Keratinocyte (primary cell): ENCODE results near the gene CXCL5. TPM values are rescaled to one million over a fixed set of nuclear protein-coding genes. Genes with fewer than 3 reads are reported as not detected.

Source experiments
- DNase-seq: peaks from one replicate; pipeline ENCODE4 v3.0.0-alpha.2; 2011; ENCODE audit warnings: low read depth, missing footprints, low spot score
- FAIRE-seq: peaks from 2 replicates; lab custom pipeline; 2011; peaks lifted over from hg19 to GRCh38; lab: Jason Lieb, UNC
- H2AFZ ChIP-seq: 2 replicates; pipeline ENCODE4 v1.6.0; 2012; ENCODE audit warnings: low read length, control low read depth, inconsistent platforms; ENCODE audit not compliant: control insufficient read depth
- H3K27ac ChIP-seq: 2 replicates; pipeline ENCODE4 v1.5.1; 2011; ENCODE audit warnings: low read length; ENCODE audit not compliant: control insufficient read depth, insufficient read depth
- H3K27me3 ChIP-seq: 3 replicates; pipeline ENCODE4 v1.6.0; 2011; ENCODE audit warnings: low read length; ENCODE audit not compliant: control insufficient read depth, insufficient read depth; ENCODE audit errors: extremely low read depth
- H3K36me3 ChIP-seq, 2 experiments: 2 replicates in 1 of 2; 3 replicates in 1 of 2; pipeline ENCODE4 v1.5.1; 2011; ENCODE audit warnings: low read length in 2 of 2, mild to moderate bottlenecking in 1 of 2; ENCODE audit not compliant: control insufficient read depth in 2 of 2, insufficient read depth in 2 of 2; ENCODE audit errors: extremely low read depth in 1 of 2
- H3K4me1 ChIP-seq: 3 replicates; pipeline ENCODE4 v1.5.1; 2011; ENCODE audit warnings: low read length; ENCODE audit not compliant: control insufficient read depth, insufficient read depth; ENCODE audit errors: extremely low read depth
- H3K4me2 ChIP-seq: 3 replicates; pipeline ENCODE4 v1.6.0; 2011; ENCODE audit warnings: low read depth, low read length; ENCODE audit not compliant: control insufficient read depth, insufficient read depth; ENCODE audit errors: extremely low read depth
- H3K4me3 ChIP-seq, 3 experiments: fragments of 200-600 bp in 1 of 3; sonication (generic) in 1 of 3; 2 replicates in 2 of 3; 3 replicates in 1 of 3; pipeline ENCODE4 v1.5.1; 2011 to 2016; ENCODE audit warnings: low read length in 3 of 3, mild to moderate bottlenecking in 3 of 3, control low read depth in 2 of 3, inconsistent platforms in 1 of 3, low read depth in 1 of 3, mixed read lengths in 1 of 3, mixed run types in 1 of 3, moderate library complexity in 1 of 3; ENCODE audit not compliant: control insufficient read depth in 2 of 3, insufficient read depth in 2 of 3; ENCODE audit errors: extremely low read depth in 1 of 3
- H3K79me2 ChIP-seq: 2 replicates; pipeline ENCODE4 v1.6.0; 2012; ENCODE audit warnings: low read length; ENCODE audit not compliant: control insufficient read depth, insufficient read depth
- H3K9ac ChIP-seq: 3 replicates; pipeline ENCODE4 v1.6.0; 2011; ENCODE audit warnings: low read length; ENCODE audit not compliant: control insufficient read depth, insufficient read depth; ENCODE audit errors: extremely low read depth
- H3K9me1 ChIP-seq: 3 replicates; pipeline ENCODE4 v1.6.0; 2011; ENCODE audit warnings: low read length; ENCODE audit not compliant: control insufficient read depth, insufficient read depth; ENCODE audit errors: extremely low read depth
- H3K9me3 ChIP-seq: 2 replicates; pipeline ENCODE4 v1.5.1; 2012; ENCODE audit warnings: low read depth, low read length; ENCODE audit not compliant: control insufficient read depth
- H4K20me1 ChIP-seq: 3 replicates; pipeline ENCODE4 v1.6.0; 2011; ENCODE audit warnings: low read length; ENCODE audit not compliant: control insufficient read depth, insufficient read depth; ENCODE audit errors: extremely low read depth
- CTCF ChIP-seq, 3 experiments: IDR thresholded peaks in 1 of 3; conservative IDR thresholded peaks in 1 of 3; optimal IDR thresholded peaks in 1 of 3; 2 replicates in 2 of 3; 3 replicates in 1 of 3; pipeline versions ENCODE3 to v1.5.1; 2011; ENCODE audit warnings: low read length in 3 of 3, mild to moderate bottlenecking in 3 of 3, moderate library complexity in 2 of 3, control low read depth in 1 of 3, inconsistent platforms in 1 of 3; ENCODE audit not compliant: insufficient read depth in 2 of 3; ENCODE audit errors: extremely low read depth in 1 of 3
- EZH2 ChIP-seq: IDR thresholded peaks from one replicate; pipeline ENCODE4 v1.6.1; 2012; ENCODE audit warnings: inconsistent platforms, mild to moderate bottlenecking, low read length, moderate library complexity
- dilution Hi-C: fragments of 300-500 bp; cut with MboI; formaldehyde crosslinking; loops from one replicate; pipeline ENCODE4 v1.7.0; 2020; ENCODE audit warnings: low sequenced_read_pairs; ENCODE audit not compliant: extremely low pct_ligation_motif_present
- polyA plus RNA-seq, 5 experiments: library from polyadenylated mRNA; depleted of rRNA in 3 of 5; stranded (reverse) in 3 of 5; stranded (forward) in 1 of 5; unstranded in 1 of 5; fragments of >200 nt; gene quantifications; 1 replicate in 1 of 5; 2 replicates in 3 of 5; 3 replicates in 1 of 5; pipeline versions ENCODE4 v1.2.1 to v1.2.3, GENCODE V29; 2011 to 2012; ENCODE audit warnings: missing spikeins in 2 of 5, low read depth in 1 of 5, low replicate concordance in 1 of 5

Gene CXCL5
- polyA plus RNA-seq, 1 donor (not counting 4 experiments of a cell fraction or from before 2014, with no cell fraction given) = 0.76 TPM

GRCh38 chr4:74004668-74005067, 6.2 kb upstream of the CXCL5 start:
- H3K4me1 ChIP-seq = peaks cover 15% of the 10 kb centered on the region
- no peak overlapping the region for H3K9ac ChIP-seq
- H3K9me1 ChIP-seq = no peaks in the 10 kb centered on the region
- no peaks in the 10 kb centered on the region for H3K79me2 ChIP-seq
- no peaks in the 10 kb centered on the region for H3K27me3 ChIP-seq
- DNase-seq (no peak), FAIRE-seq (no peak)
- H3K9me3 ChIP-seq = no peaks in the 10 kb centered on the region
- H3K27ac ChIP-seq = peak overlapping the region; percentile 84
- no peak overlapping the region for H3K4me2 ChIP-seq
- no peaks in the 10 kb centered on the region for H3K36me3 ChIP-seq
- H3K4me3 ChIP-seq = no peak overlapping the region
- dilution Hi-C loops = no loop called here
- no peak for TF ChIP-seq EZH2
- no peaks in the 10 kb centered on the region for H4K20me1 ChIP-seq
- H2AFZ ChIP-seq = peak overlapping the region; percentile 41

GRCh38 chr4:74000301-74000700, 1.8 kb upstream of the CXCL5 start:
- H3K4me3 ChIP-seq = no peak overlapping the region
- no peak overlapping the region for H3K27ac ChIP-seq
- no peak for TF ChIP-seq EZH2
- TF ChIP-seq CTCF (optimal IDR thresholded peaks at IDR 0.05 in 1 of 3, IDR thresholded peaks at IDR 0.05 in 1 of 3, conservative IDR thresholded peaks at IDR 0.05 in 1 of 3; ENCODE audit: extremely low read depth in 1 of 3, insufficient read depth in 2 of 3, low read length in 3 of 3) = no peak
- H3K36me3 ChIP-seq = no peaks in the 10 kb centered on the region
- H3K9ac ChIP-seq = no peak overlapping the region
- FAIRE-seq = no peak
- H3K4me1 ChIP-seq = peaks cover 13% of the 10 kb centered on the region
- H3K27me3 ChIP-seq = no peaks in the 10 kb centered on the region
- H3K4me2 ChIP-seq = no peak overlapping the region
- no peaks in the 10 kb centered on the region for H3K9me1 ChIP-seq
- no peaks in the 10 kb centered on the region for H3K9me3 ChIP-seq
- DNase-seq = no peak
- H3K79me2 ChIP-seq = no peaks in the 10 kb centered on the region
- no peaks in the 10 kb centered on the region for H4K20me1 ChIP-seq
- dilution Hi-C loops = no loop called here
- H2AFZ ChIP-seq = no peak overlapping the region

- H3K9me3 ChIP-seq = no peaks in the 10 kb centered on the region
- no peaks in the 10 kb centered on the region for H4K20me1 ChIP-seq
- H3K36me3 ChIP-seq = no peaks in the 10 kb centered on the region
- no peak overlapping the region for H3K9ac ChIP-seq
- no peak for FAIRE-seq
- no peaks in the 10 kb centered on the region for H3K79me2 ChIP-seq
- H3K4me1 ChIP-seq = no peaks in the 10 kb centered on the region
- no peak for DNase-seq
- TF ChIP-seq EZH2 = no peak
- TF ChIP-seq CTCF (optimal IDR thresholded peaks at IDR 0.05 in 1 of 3, IDR thresholded peaks at IDR 0.05 in 1 of 3, conservative IDR thresholded peaks at IDR 0.05 in 1 of 3; ENCODE audit: extremely low read depth in 1 of 3, insufficient read depth in 2 of 3, low read length in 3 of 3) = no peak
- H2AFZ ChIP-seq = no peak overlapping the region
- no peaks in the 10 kb centered on the region for H3K9me1 ChIP-seq
- dilution Hi-C loops = no loop called here
- H3K27ac ChIP-seq = no peak overlapping the region
- H3K27me3 ChIP-seq = no peaks in the 10 kb centered on the region
- no peak overlapping the region for H3K4me3 ChIP-seq
- H3K4me2 ChIP-seq = no peak overlapping the region
These were observed 6.4 kb downstream of the CXCL5 start for GRCh38 chr4:73992050-73992449.
